ENCODE results near the gene MRC1.

- TF ChIP-seq CTCF (IDR thresholded peaks at IDR 0.05) (no peak), EZH2 (IDR thresholded peaks at IDR 0.05; ENCODE audit: borderline replicate concordance, insufficient read depth, low read depth, low read length, poor library complexity, severe bottlenecking) (no peak)
Observed at GRCh38 chr10:17866346-17866745, 57.2 kb downstream of the MRC1 start.

Measured in B cell (primary cell).